Endothelial cell of umbilical vein (primary cell): ENCODE results near the gene SETD1A. TPM values are rescaled to one million over a fixed set of nuclear protein-coding genes. Genes with fewer than 3 reads are reported as not detected.
A peak's percentile ranks its signal among the peaks of the same experiment; 100 is the strongest.

Experiments used
- BruUV-seq: library from RNA; stranded (reverse); fragments of 400-500 nt; replicated peaks from 2 replicates; lab custom pipeline; 2021; lab: Mats Ljungman, UMichigan
- CTCF ChIA-PET: fragments of 300-600, 350-600 bp; sonication (Branson Sonifier 250); formaldehyde crosslinking; loops from one replicate; lab custom pipeline; 2021; ENCODE audit warnings: antibody characterized with exemption, inconsistent platforms; lab: Charles Lee
- POLR2A ChIA-PET: fragments of 300-600, 350-600 bp; sonication (Branson Sonifier 250); formaldehyde crosslinking; loops from one replicate; lab custom pipeline; 2021; ENCODE audit warnings: antibody characterized with exemption, inconsistent platforms; lab: Charles Lee
- DNase-seq: peaks from one replicate; pipeline ENCODE4 v3.0.0-alpha.2; 2011; ENCODE audit warnings: low read depth, low spot score
- FAIRE-seq: peaks from 2 replicates; lab custom pipeline; 2011; peaks lifted over from hg19 to GRCh38; lab: Jason Lieb, UNC
- H2AFZ ChIP-seq: 2 replicates; pipeline ENCODE4 v1.6.0; 2012; ENCODE audit warnings: low read depth, low read length, control low read depth, inconsistent platforms
- H3K27ac ChIP-seq: 2 replicates; pipeline ENCODE4 v1.5.1; 2011; ENCODE audit warnings: low read depth, mild to moderate bottlenecking, control low read depth, low read length, moderate library complexity; ENCODE audit not compliant: insufficient read depth
- H3K27me3 ChIP-seq, 2 experiments: 2 replicates each; pipeline versions ENCODE4 v1.6.0 to v1.6.1; 2011; ENCODE audit warnings: low read length in 2 of 2, mixed read lengths in 1 of 2; ENCODE audit not compliant: control insufficient read depth in 2 of 2, insufficient read depth in 2 of 2
- H3K36me3 ChIP-seq, 2 experiments: 2 replicates in 1 of 2; 3 replicates in 1 of 2; pipeline ENCODE4 v1.5.1; 2011; ENCODE audit warnings: low read length in 2 of 2, mild to moderate bottlenecking in 1 of 2, moderate library complexity in 1 of 2; ENCODE audit not compliant: control insufficient read depth in 2 of 2, insufficient read depth in 2 of 2; ENCODE audit errors: extremely low read depth in 1 of 2
- H3K4me1 ChIP-seq: 3 replicates; pipeline ENCODE4 v1.5.1; 2011; ENCODE audit warnings: mild to moderate bottlenecking, low read length; ENCODE audit not compliant: control insufficient read depth, insufficient read depth; ENCODE audit errors: extremely low read depth
- H3K4me2 ChIP-seq: 2 replicates; pipeline ENCODE4 v1.6.1; 2011; ENCODE audit warnings: low read length, control low read depth, mixed read lengths; ENCODE audit not compliant: insufficient read depth
- H3K4me3 ChIP-seq, 3 experiments: fragments of 200-600 bp in 1 of 3; sonication (generic), shearing (Covaris generic) in 1 of 3; replicated peaks in 1 of 3; 2 replicates each; pipeline ENCODE4 v1.5.1; 2011 to 2016; ENCODE audit warnings: control low read depth in 3 of 3, low read length in 3 of 3, mild to moderate bottlenecking in 2 of 3, inconsistent platforms in 1 of 3, low read depth in 1 of 3, moderate library complexity in 1 of 3; ENCODE audit not compliant: insufficient read depth in 1 of 3
- H3K79me2 ChIP-seq: 2 replicates; pipeline ENCODE4 v1.6.0; 2012; ENCODE audit warnings: low read length, inconsistent platforms; ENCODE audit not compliant: control insufficient read depth, insufficient read depth
- H3K9ac ChIP-seq: replicated peaks from 2 replicates; pipeline ENCODE3; 2011; ENCODE audit warnings: low read length, control low read depth; ENCODE audit not compliant: insufficient read depth; ENCODE audit errors: extremely low read depth
- H3K9me1 ChIP-seq: replicated peaks from 3 replicates; pipeline ENCODE4 v1.6.0; 2011; ENCODE audit warnings: mild to moderate bottlenecking, low read length; ENCODE audit not compliant: control insufficient read depth, insufficient read depth; ENCODE audit errors: extremely low read depth
- H3K9me3 ChIP-seq: replicated peaks from 2 replicates; pipeline ENCODE4 v1.5.1; 2012; ENCODE audit warnings: low read length, inconsistent platforms; ENCODE audit not compliant: control insufficient read depth, insufficient read depth
- H4K20me1 ChIP-seq: replicated peaks from 2 replicates; pipeline ENCODE3; 2011; ENCODE audit warnings: mild to moderate bottlenecking, low read length; ENCODE audit not compliant: control insufficient read depth, insufficient read depth; ENCODE audit errors: extremely low read depth
- GATA2 ChIP-seq: IDR thresholded peaks from 2 replicates; pipeline ENCODE4 v1.7.0; 2011; ENCODE audit warnings: low read depth, mild to moderate bottlenecking, moderate library complexity, mixed read lengths, low read length; ENCODE audit not compliant: insufficient read length, insufficient read depth
- MYC ChIP-seq: IDR thresholded peaks from one replicate; pipeline ENCODE4 v1.6.1; 2011; ENCODE audit warnings: mild to moderate bottlenecking, low read depth, low read length
- POLR2A ChIP-seq: IDR thresholded peaks from 2 replicates; pipeline ENCODE4 v1.6.1; 2012; ENCODE audit warnings: low read depth, mild to moderate bottlenecking, control low read depth, low read length
- POLR2AphosphoS5 ChIP-seq: IDR thresholded peaks from 2 replicates; pipeline ENCODE4 v1.6.1; 2012; ENCODE audit warnings: low read depth, mild to moderate bottlenecking, control low read depth, low read length, moderate library complexity; ENCODE audit not compliant: insufficient read depth
- dilution Hi-C: fragments of 300-500 bp; cut with MboI; formaldehyde crosslinking; loops from one replicate; pipeline ENCODE4 v1.15.0; 2019; ENCODE audit warnings: low sequenced_read_pairs; ENCODE audit not compliant: extremely low pct_ligation_motif_present
- intact Hi-C: fragments of 100-400 bp; cut with micrococcal nuclease; formaldehyde crosslinking; loops from one replicate; pipeline ENCODE4 v1.10.0; 2022
- polyA plus RNA-seq, 4 experiments: library from polyadenylated mRNA; depleted of rRNA in 3 of 4; stranded (reverse) in 3 of 4; unstranded in 1 of 4; fragments of >200 nt; gene quantifications; 2 replicates each; pipeline versions ENCODE4 v1.2.1 to v1.2.3, GENCODE V29; 2011 to 2012; ENCODE audit warnings: missing spikeins in 1 of 4
- total RNA-seq: library from RNA; stranded (reverse); gene quantifications from 2 replicates; pipeline ENCODE4 v1.2.3, GENCODE V29; 2021
- TF ChIP-seq, protein P1 (sequence below): IDR thresholded peaks from 2 replicates; pipeline ENCODE4 v1.6.1; 2011; ENCODE audit not compliant: insufficient read depth, insufficient read length
- TF ChIP-seq, protein P2 (sequence below), 2 donors: IDR thresholded peaks; 1 replicate in 1 of 2; 2 replicates in 1 of 2; pipeline ENCODE4 v1.5.1; 2011; ENCODE audit warnings: low read length in 2 of 2, mild to moderate bottlenecking in 2 of 2, moderate library complexity in 2 of 2, control low read depth in 1 of 2, inconsistent platforms in 1 of 2, low read depth in 1 of 2; ENCODE audit not compliant: insufficient read depth in 1 of 2; ENCODE audit errors: extremely low read depth in 1 of 2

Gene SETD1A
- total and polyA plus RNA-seq, 2 donors (not counting 3 experiments of a cell fraction or from before 2014, with no cell fraction given), result 3.5 to 21.3 TPM

GRCh38 chr16:30985401-30986128 is 28.0 kb downstream of the SETD1A start:
- no peak overlapping the region for H3K4me2 ChIP-seq
- ChIA-PET CTCF (interaction anchor here (0.8 to 5.0 kb wide), 27 partner anchors 9 to 883 kb away, joined by 3 to 66 read pairs (median 5); partner anchors contain the start of genes KAT8, STX4, VKORC1 and ZNF646), POLR2A (interaction anchor here (1.2 kb wide), 1 partner anchor 194 kb away, joined by 4 read pairs; the partner anchor contains the start of gene FUS)
- H3K9ac ChIP-seq, result no peak overlapping the region
- H3K9me3 ChIP-seq, result no peaks in the 10 kb centered on the region
- peak overlapping the region in 1 of 3 experiments; percentile 19 for H3K4me3 ChIP-seq
- H3K79me2 ChIP-seq, result no peaks in the 10 kb centered on the region
- H3K27ac ChIP-seq, result no peak overlapping the region
- BruUV-seq, result no TSS peak
- TF ChIP-seq, protein P1, sequence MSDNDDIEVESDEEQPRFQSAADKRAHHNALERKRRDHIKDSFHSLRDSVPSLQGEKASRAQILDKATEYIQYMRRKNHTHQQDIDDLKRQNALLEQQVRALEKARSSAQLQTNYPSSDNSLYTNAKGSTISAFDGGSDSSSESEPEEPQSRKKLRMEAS, result no peak
- TF ChIP-seq GATA2 (no peak), MYC (no peak), POLR2A (no peak), POLR2AphosphoS5 (no peak)
- TF ChIP-seq, protein P2, sequence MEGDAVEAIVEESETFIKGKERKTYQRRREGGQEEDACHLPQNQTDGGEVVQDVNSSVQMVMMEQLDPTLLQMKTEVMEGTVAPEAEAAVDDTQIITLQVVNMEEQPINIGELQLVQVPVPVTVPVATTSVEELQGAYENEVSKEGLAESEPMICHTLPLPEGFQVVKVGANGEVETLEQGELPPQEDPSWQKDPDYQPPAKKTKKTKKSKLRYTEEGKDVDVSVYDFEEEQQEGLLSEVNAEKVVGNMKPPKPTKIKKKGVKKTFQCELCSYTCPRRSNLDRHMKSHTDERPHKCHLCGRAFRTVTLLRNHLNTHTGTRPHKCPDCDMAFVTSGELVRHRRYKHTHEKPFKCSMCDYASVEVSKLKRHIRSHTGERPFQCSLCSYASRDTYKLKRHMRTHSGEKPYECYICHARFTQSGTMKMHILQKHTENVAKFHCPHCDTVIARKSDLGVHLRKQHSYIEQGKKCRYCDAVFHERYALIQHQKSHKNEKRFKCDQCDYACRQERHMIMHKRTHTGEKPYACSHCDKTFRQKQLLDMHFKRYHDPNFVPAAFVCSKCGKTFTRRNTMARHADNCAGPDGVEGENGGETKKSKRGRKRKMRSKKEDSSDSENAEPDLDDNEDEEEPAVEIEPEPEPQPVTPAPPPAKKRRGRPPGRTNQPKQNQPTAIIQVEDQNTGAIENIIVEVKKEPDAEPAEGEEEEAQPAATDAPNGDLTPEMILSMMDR (IDR thresholded peaks at IDR 0.05; ENCODE audit: extremely low read depth in 1 of 2, insufficient read depth in 1 of 2, low read depth in 1 of 2, low read length in 2 of 2), result no peak
- H2AFZ ChIP-seq, result peak overlapping the region; percentile 43
- peaks cover 4 to 9% of the 10 kb centered on the region in 2 experiments for H3K36me3 ChIP-seq
- no peaks in the 10 kb centered on the region for H3K4me1 ChIP-seq
- H3K9me1 ChIP-seq, result no peaks in the 10 kb centered on the region
- FAIRE-seq (no peak), DNase-seq (no peak)
- intact Hi-C loops (loop anchor here (1.0 to 10.0 kb wide), 7 partner anchors 89 to 883 kb away; partner anchors contain the start of genes ZNF646 and ZNF668), dilution Hi-C loops (no loop called here)
- no peaks in the 10 kb centered on the region for H4K20me1 ChIP-seq
- H3K27me3 ChIP-seq, result no peaks in the 10 kb centered on the region
